RCC 7860 (cell line): ENCODE data around the gene ELAPOR1.
A peak's percentile ranks its signal among the peaks of the same experiment; 100 is the strongest.

Experiments used
- DNase-seq: peaks from one replicate; pipeline ENCODE4 v3.0.0-alpha.2; 2015; ENCODE audit warnings: low spot score
- FAIRE-seq: peaks from 2 replicates; lab custom pipeline; 2012; peaks lifted over from hg19 to GRCh38; lab: Jason Lieb, UNC

Gene ELAPOR1

GRCh38 chr1:109113590-109114341 is at the start of gene ELAPOR1:
Gene ELAPOR1, plus strand, starts transcription at chr1:109114115. Its CDS starts 69 bp downstream, at chr1:109114184.
- no peak for FAIRE-seq

GRCh38 chr1:109065137-109065536 is 48.8 kb upstream of the ELAPOR1 start:
- no peak for FAIRE-seq
- DNase-seq, result no peak

More at GRCh38 chr1:109113590-109114341, at the start of gene ELAPOR1:
- no peak for DNase-seq

- no peak for DNase-seq
- FAIRE-seq, result no peak
Observed at GRCh38 chr1:109067883-109068282, 46.0 kb upstream of the ELAPOR1 start.

GRCh38 chr1:109069294-109069693 is 44.6 kb upstream of the ELAPOR1 start:
- FAIRE-seq, result no peak

GRCh38 chr1:109075531-109076490 is 38.1 kb upstream of the ELAPOR1 start, which contains the start of gene TAF13:
Gene TAF13, minus strand, starts transcription at chr1:109076003. Its CDS starts 56 bp downstream, at chr1:109075947.
- peak; percentile 87 for DNase-seq
- peak; percentile 83 for FAIRE-seq

More at GRCh38 chr1:109069294-109069693, 44.6 kb upstream of the ELAPOR1 start:
- DNase-seq, result no peak

- DNase-seq (no peak), FAIRE-seq (no peak)
Observed at GRCh38 chr1:109078317-109078716, 35.6 kb upstream of the ELAPOR1 start.

GRCh38 chr1:109079240-109079622 is 34.7 kb upstream of the ELAPOR1 start:
- FAIRE-seq (no peak), DNase-seq (no peak)

- no peak for FAIRE-seq
- no peak for DNase-seq
Observed at GRCh38 chr1:109080441-109081082, 33.4 kb upstream of the ELAPOR1 start.

- DNase-seq, result no peak
- no peak for FAIRE-seq
Observed at GRCh38 chr1:109083501-109083900, 30.4 kb upstream of the ELAPOR1 start.

- no peak for FAIRE-seq
Observed at GRCh38 chr1:109083923-109084322, 30.0 kb upstream of the ELAPOR1 start.

GRCh38 chr1:109084563-109085517 is 29.1 kb upstream of the ELAPOR1 start:
- DNase-seq (peak; percentile 70), FAIRE-seq (peak; percentile 71)

More at GRCh38 chr1:109083923-109084322, 30.0 kb upstream of the ELAPOR1 start:
- DNase-seq, result no peak

- FAIRE-seq, result no peak
Observed at GRCh38 chr1:109089242-109090015, 24.5 kb upstream of the ELAPOR1 start.

GRCh38 chr1:109090196-109091077 is 23.5 kb upstream of the ELAPOR1 start, which contains the start of gene TMEM167B:
Gene TMEM167B, plus strand, starts transcription at chr1:109090764. Its CDS starts 109 bp downstream, at chr1:109090873.
- FAIRE-seq (no peak), DNase-seq (peak; percentile 77)

More at GRCh38 chr1:109089242-109090015, 24.5 kb upstream of the ELAPOR1 start:
- DNase-seq, result peak; percentile 17

- DNase-seq (peak; percentile 41), FAIRE-seq (no peak)
Observed at GRCh38 chr1:109091078-109091838, 22.7 kb upstream of the ELAPOR1 start.

- DNase-seq (peak; percentile 49), FAIRE-seq (no peak)
Observed at GRCh38 chr1:109091839-109092193, 22.1 kb upstream of the ELAPOR1 start.

- no peak for FAIRE-seq
- DNase-seq, result no peak
Observed at GRCh38 chr1:109094377-109094803, 19.5 kb upstream of the ELAPOR1 start.

GRCh38 chr1:109094871-109095270 is 19.0 kb upstream of the ELAPOR1 start:
- DNase-seq (no peak), FAIRE-seq (no peak)
